Ishikawa (cell line): ENCODE measurements around the gene PIEZO1.

Experiments used
- CEBPB ChIP-seq: IDR thresholded peaks from 2 replicates; pipeline ENCODE4 v1.6.1; 2012
- CREB1 ChIP-seq: IDR thresholded peaks from 2 replicates; pipeline ENCODE4 v1.6.1; 2012; ENCODE audit warnings: low read depth
- EGR1 ChIP-seq: IDR thresholded peaks from 2 replicates; pipeline ENCODE4 v1.6.1; 2012
- EP300 ChIP-seq: IDR thresholded peaks from 2 replicates; pipeline ENCODE4 v1.6.1; 2012; ENCODE audit warnings: borderline replicate concordance
- RAD21 ChIP-seq: IDR thresholded peaks from 2 replicates; pipeline ENCODE4 v1.6.1; 2012; ENCODE audit warnings: low read depth
- TEAD4 ChIP-seq: IDR thresholded peaks from 2 replicates; pipeline ENCODE4 v1.6.1; 2012
- TF ChIP-seq, protein P1 (sequence below): IDR thresholded peaks from 2 replicates; pipeline ENCODE4 v1.6.1; 2012; ENCODE audit warnings: low read depth, mild to moderate bottlenecking

DNA sequence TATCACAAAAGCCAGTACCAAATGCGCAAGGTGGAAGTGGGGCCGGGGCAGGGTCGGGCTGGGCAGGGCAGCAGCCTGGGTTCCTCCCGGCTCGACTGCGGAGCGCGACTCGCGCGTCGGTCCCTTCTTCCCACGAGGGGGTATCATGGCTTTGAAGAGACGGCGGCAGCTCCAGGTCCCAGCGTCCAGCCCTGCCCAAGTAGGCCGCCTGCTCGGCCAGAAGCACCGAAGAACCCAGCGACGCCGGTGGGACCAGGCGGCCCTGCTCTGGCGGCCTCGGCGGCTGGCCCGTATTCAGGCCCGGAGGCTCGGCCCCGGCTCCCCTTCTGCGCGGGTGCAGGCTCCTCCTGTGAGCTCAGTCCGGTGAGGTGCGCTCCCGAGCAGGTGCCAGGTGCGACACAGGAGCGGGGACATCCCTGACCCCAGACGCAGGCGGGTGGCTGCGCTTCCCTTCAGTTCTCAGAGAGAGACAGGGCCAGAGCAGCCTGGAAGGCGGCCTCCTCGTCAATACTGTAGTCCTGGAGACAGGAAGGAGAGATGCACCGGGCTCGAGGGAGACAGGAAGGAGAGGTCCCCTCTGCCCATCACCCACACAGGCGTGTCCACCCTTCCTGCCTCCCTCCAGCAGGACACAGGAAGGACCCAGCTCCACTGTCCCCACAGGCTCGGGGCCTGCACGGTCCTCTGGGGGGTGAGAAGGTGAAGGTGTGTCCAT is 87.7 kb downstream of the PIEZO1 start:
- TF ChIP-seq EP300 (no peak), RAD21 (no peak), CEBPB (no peak), CREB1 (no peak), EGR1 (no peak), TEAD4 (no peak)
- TF ChIP-seq, protein P1, sequence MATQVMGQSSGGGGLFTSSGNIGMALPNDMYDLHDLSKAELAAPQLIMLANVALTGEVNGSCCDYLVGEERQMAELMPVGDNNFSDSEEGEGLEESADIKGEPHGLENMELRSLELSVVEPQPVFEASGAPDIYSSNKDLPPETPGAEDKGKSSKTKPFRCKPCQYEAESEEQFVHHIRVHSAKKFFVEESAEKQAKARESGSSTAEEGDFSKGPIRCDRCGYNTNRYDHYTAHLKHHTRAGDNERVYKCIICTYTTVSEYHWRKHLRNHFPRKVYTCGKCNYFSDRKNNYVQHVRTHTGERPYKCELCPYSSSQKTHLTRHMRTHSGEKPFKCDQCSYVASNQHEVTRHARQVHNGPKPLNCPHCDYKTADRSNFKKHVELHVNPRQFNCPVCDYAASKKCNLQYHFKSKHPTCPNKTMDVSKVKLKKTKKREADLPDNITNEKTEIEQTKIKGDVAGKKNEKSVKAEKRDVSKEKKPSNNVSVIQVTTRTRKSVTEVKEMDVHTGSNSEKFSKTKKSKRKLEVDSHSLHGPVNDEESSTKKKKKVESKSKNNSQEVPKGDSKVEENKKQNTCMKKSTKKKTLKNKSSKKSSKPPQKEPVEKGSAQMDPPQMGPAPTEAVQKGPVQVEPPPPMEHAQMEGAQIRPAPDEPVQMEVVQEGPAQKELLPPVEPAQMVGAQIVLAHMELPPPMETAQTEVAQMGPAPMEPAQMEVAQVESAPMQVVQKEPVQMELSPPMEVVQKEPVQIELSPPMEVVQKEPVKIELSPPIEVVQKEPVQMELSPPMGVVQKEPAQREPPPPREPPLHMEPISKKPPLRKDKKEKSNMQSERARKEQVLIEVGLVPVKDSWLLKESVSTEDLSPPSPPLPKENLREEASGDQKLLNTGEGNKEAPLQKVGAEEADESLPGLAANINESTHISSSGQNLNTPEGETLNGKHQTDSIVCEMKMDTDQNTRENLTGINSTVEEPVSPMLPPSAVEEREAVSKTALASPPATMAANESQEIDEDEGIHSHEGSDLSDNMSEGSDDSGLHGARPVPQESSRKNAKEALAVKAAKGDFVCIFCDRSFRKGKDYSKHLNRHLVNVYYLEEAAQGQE = no peak
